Breast epithelium (tissue), 3 donors: Measurements from ENCODE around the gene PSTPIP2.
"Not testable (repeated sequence)": the region's sequence is repeated elsewhere in the genome, so short reads cannot be mapped to it uniquely, and the experiment has no call there.

Source experiments
- CTCF ChIP-seq, 3 donors: fragments of 450-650 bp; IDR thresholded peaks; one replicate each; pipeline ENCODE4 v1.5.1; 2016 to 2017; ENCODE audit warnings: antibody characterized with exemption in 3 of 3, mild to moderate bottlenecking in 3 of 3, moderate library complexity in 3 of 3
- POLR2A ChIP-seq: fragments of 450-650 bp; IDR thresholded peaks from one replicate; pipeline ENCODE4 v1.6.1; 2016; ENCODE audit warnings: antibody characterized with exemption, mild to moderate bottlenecking, moderate library complexity
- POLR2AphosphoS5 ChIP-seq, 3 donors: sonication (generic); formaldehyde crosslinking; IDR thresholded peaks; one replicate each; pipeline ENCODE4 v1.6.1; 2017; ENCODE audit warnings: antibody characterized with exemption in 3 of 3

GRCh38 chr18:45964913-45965312 lies 107.1 kb downstream of the PSTPIP2 start:
- not testable (repeated sequence) for TF ChIP-seq CTCF (IDR thresholded peaks at IDR 0.05); POLR2A; POLR2AphosphoS5 (IDR thresholded peaks at IDR 0.05)
